Measurements from ENCODE around the gene MAN1C1.
"Not testable (repeated sequence)": the region's sequence is repeated elsewhere in the genome, so short reads cannot be mapped to it uniquely, and the experiment has no call there.

Gene MAN1C1

DNA sequence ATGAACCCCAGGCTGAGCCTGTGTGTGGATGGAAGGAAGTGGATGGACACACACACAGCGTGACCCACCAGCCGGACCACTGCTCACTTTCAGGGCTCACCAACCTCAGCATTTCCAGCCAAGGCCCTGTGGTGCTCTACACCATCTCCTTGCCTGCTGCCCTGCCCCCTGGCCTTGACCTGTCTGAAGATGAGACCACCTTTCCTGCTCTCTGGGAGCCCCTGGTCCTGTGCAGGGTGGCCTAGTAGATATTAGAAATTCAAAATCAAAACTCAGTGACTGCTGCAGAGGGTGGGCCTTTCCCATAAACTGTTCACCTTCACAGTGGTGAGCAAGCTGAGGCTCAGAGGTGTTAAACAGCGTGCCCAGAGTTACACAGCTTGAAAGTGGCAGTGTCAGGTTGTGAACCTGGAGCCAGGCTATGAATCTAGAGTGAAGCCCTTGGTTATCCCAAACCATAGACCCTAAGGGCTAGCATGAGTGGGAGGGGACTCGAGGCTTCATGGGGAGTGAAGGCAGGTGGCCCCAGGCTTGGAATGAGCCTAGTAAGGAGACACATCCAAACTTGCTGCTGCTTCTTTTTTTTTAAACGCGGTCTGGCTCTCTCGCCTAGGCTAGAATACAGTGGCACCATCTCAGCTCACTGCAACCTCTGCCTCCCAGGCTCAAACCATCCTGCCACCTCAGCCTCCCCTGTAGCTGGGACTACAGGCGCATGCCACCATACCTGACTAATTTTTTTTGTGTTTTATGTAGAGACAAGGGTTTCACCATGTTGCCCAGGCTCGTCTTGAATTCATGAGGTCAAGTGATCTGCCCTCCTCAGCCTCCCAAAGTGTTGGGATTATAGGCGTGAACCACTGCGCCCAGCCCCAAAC, 41.5 kb downstream of the MAN1C1 start:
- no peak overlapping the region for H3K4me3 Mint-ChIP-seq

DNA sequence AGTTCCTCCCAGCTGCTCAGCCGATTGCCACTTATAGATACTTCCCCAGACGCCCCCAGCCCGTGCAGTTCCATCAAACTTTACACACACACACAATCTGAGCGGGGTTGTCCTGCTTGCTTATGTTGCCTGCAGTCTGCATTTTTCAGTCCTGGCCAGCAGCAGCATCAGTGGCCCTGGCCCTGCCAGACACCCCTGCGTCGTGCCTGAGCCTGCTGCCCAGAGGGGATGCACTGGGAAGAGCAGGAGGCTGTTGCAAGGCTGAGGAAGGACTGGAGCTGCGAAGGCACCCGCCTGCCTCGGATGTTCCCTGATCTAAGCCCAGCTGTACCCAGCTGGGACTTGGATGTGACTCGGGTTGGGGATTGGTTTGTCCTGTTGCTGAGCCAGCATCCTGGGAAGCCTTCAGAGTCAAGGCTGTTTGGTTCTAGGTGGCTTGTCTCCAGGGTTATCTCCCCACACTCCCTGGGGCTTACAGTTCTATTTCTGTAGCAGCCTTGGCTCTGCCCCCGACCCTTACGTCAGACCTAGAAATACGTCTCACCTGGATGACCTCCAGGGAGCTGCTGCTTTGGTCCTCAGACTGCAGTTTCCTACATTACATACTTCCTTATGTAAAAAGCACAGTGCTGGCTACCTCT, 42.3 kb downstream of the MAN1C1 start:
- no peak for DNase-seq (ENCODE audit: low spot score)
- H3K36me3 Mint-ChIP-seq (ENCODE audit: low read depth): peaks cover 1% of the 10 kb centered on the region
- H3K4me3 Mint-ChIP-seq: no peak overlapping the region
- H3K9me3 Mint-ChIP-seq: no peaks in the 10 kb centered on the region
- no peaks in the 10 kb centered on the region for H3K4me1 Mint-ChIP-seq (ENCODE audit: low read depth)
- peaks cover 54% of the 10 kb centered on the region for H3K27me3 Mint-ChIP-seq (ENCODE audit: low read depth)
- H3K27ac Mint-ChIP-seq: no peak overlapping the region

More for the DNA sequence above, 41.5 kb downstream of the MAN1C1 start:
- peaks cover 3% of the 10 kb centered on the region for H3K36me3 Mint-ChIP-seq (ENCODE audit: low read depth)
- H3K27me3 Mint-ChIP-seq (ENCODE audit: low read depth): peaks cover 54% of the 10 kb centered on the region
- no peak overlapping the region for H3K27ac Mint-ChIP-seq
- DNase-seq (ENCODE audit: low spot score): no peak
- no peaks in the 10 kb centered on the region for H3K9me3 Mint-ChIP-seq
- H3K4me1 Mint-ChIP-seq (ENCODE audit: low read depth): no peaks in the 10 kb centered on the region

GRCh38 chr1:25661043-25661815, 44.6 kb downstream of the MAN1C1 start:
- peaks cover 58% of the 10 kb centered on the region for H3K27me3 Mint-ChIP-seq (ENCODE audit: low read depth)
- H3K9me3 Mint-ChIP-seq: no peaks in the 10 kb centered on the region
- H3K4me1 Mint-ChIP-seq (ENCODE audit: low read depth): no peaks in the 10 kb centered on the region
- no peak overlapping the region for H3K4me3 Mint-ChIP-seq
- H3K36me3 Mint-ChIP-seq (ENCODE audit: low read depth): peaks cover 1% of the 10 kb centered on the region
- DNase-seq (ENCODE audit: low spot score): no peak
- H3K27ac Mint-ChIP-seq: no peak overlapping the region

DNA sequence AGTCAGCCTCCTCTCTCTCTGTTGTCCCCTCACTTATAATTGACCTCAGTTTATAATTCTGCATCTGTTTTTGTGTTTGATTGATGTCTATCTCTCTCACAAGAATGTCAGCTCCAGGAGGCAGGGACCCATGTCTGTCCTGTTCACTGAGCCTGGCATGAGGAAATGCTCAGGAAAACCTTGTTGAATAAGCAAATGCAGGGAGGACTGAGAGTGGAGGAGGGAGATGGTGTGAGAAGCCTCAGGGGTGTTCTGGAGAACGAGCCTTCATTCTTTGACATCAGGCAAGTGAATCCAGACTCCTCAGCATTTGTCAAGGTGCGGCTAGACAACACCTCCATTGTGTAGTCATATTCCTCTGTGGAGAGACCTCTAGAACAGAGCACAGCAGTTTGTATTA, 45.5 kb downstream of the MAN1C1 start:
- H3K4me3 Mint-ChIP-seq: no peak overlapping the region
- no peaks in the 10 kb centered on the region for H3K9me3 Mint-ChIP-seq
- no peak overlapping the region for H3K27ac Mint-ChIP-seq
- no peak for DNase-seq (ENCODE audit: low spot score)
- H3K36me3 Mint-ChIP-seq (ENCODE audit: low read depth): peaks cover 1% of the 10 kb centered on the region
- peaks cover 63% of the 10 kb centered on the region for H3K27me3 Mint-ChIP-seq (ENCODE audit: low read depth)
- H3K4me1 Mint-ChIP-seq (ENCODE audit: low read depth): no peaks in the 10 kb centered on the region

DNA sequence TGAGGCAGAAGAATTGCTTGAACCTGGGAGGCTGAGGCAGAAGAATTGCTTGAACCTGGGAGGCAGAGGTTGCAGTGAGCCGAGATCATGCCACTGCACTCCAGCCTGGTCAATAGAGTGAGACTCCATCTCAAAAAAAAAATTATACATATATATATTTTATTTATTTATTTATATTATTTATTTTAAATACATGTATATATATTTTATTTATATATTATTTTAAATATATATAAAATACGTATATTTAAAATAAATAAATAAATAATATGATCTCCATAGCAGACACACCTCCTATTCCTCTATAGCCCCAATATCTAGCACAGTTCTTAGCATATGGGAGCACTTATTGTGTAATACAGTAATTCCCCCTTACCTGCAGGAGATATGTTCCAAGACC, 46.4 kb downstream of the MAN1C1 start:
- not testable (repeated sequence) for H3K9me3 Mint-ChIP-seq; DNase-seq (ENCODE audit: low spot score); H3K27ac Mint-ChIP-seq; H3K4me1 Mint-ChIP-seq (ENCODE audit: low read depth); H3K4me3 Mint-ChIP-seq; H3K36me3 Mint-ChIP-seq (ENCODE audit: low read depth)
- H3K27me3 Mint-ChIP-seq (ENCODE audit: low read depth): peaks cover 69% of the 10 kb centered on the region

DNA sequence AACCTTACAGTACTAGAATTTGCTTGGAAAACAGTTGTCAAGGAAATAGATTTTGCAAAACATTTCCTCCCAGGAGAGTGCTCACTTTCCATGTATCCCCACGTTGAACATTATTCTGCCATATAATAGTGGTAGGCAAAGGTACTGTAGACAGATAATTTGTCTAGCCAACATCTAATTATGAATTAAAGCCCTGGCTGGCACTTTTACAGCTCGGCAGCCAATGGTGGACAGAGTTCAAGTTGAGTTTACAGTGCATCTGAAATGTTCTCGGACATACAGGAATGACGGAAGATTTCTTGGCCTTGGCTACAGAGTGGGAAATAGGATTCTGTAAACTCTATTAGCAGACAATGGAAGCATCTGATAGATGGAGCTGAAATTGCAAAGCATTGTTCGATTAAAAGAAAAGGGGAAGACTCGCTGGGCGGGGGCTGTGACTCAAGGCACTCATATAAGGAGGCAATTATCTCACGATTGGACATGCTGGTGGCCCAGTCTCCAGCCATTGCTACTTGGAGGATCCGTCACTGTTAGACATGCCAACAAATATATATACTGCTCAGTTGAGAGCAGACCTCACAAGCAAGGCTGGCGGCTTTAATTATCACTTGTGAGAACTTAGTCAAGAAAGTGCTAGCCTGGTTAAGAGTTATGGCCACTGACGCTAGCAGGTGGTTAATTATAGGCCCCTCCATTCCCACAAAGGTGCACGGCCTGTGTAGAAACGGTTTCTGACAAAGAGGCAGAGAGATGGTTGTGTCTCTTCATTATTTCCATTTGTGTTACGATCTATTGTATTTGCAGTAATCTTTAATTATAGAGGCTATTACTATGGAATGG, 48.0 kb downstream of the MAN1C1 start:
- H3K27ac Mint-ChIP-seq: no peak overlapping the region
- H3K4me1 Mint-ChIP-seq (ENCODE audit: low read depth): peaks cover 4% of the 10 kb centered on the region
- no peak for DNase-seq (ENCODE audit: low spot score)

GRCh38 chr1:25666460-25666859, 49.9 kb downstream of the MAN1C1 start:
- no peaks in the 10 kb centered on the region for H3K9me3 Mint-ChIP-seq
- no peak for DNase-seq (ENCODE audit: low spot score)
- no peaks in the 10 kb centered on the region for H3K36me3 Mint-ChIP-seq (ENCODE audit: low read depth)
- H3K4me1 Mint-ChIP-seq (ENCODE audit: low read depth): peaks cover 4% of the 10 kb centered on the region
- no peak overlapping the region for H3K4me3 Mint-ChIP-seq
- peaks cover 78% of the 10 kb centered on the region for H3K27me3 Mint-ChIP-seq (ENCODE audit: low read depth)
- no peak overlapping the region for H3K27ac Mint-ChIP-seq

More for the DNA sequence above, 48.0 kb downstream of the MAN1C1 start:
- Mint-ChIP-seq H3K4me3 (no peak overlapping the region), H3K27me3 (ENCODE audit: low read depth) (peaks cover 73% of the 10 kb centered on the region), H3K36me3 (ENCODE audit: low read depth) (peaks cover 1% of the 10 kb centered on the region), H3K9me3 (no peaks in the 10 kb centered on the region)

GRCh38 chr1:25668931-25669573, 52.5 kb downstream of the MAN1C1 start:
- H3K9me3 Mint-ChIP-seq: peaks cover 7% of the 10 kb centered on the region
- no peak for DNase-seq (ENCODE audit: low spot score)
- H3K36me3 Mint-ChIP-seq (ENCODE audit: low read depth): peaks cover 8% of the 10 kb centered on the region
- H3K4me3 Mint-ChIP-seq: no peak overlapping the region
- no peak overlapping the region for H3K27ac Mint-ChIP-seq
- peaks cover 16% of the 10 kb centered on the region for H3K4me1 Mint-ChIP-seq (ENCODE audit: low read depth)
- H3K27me3 Mint-ChIP-seq (ENCODE audit: low read depth): peaks cover 85% of the 10 kb centered on the region

DNA sequence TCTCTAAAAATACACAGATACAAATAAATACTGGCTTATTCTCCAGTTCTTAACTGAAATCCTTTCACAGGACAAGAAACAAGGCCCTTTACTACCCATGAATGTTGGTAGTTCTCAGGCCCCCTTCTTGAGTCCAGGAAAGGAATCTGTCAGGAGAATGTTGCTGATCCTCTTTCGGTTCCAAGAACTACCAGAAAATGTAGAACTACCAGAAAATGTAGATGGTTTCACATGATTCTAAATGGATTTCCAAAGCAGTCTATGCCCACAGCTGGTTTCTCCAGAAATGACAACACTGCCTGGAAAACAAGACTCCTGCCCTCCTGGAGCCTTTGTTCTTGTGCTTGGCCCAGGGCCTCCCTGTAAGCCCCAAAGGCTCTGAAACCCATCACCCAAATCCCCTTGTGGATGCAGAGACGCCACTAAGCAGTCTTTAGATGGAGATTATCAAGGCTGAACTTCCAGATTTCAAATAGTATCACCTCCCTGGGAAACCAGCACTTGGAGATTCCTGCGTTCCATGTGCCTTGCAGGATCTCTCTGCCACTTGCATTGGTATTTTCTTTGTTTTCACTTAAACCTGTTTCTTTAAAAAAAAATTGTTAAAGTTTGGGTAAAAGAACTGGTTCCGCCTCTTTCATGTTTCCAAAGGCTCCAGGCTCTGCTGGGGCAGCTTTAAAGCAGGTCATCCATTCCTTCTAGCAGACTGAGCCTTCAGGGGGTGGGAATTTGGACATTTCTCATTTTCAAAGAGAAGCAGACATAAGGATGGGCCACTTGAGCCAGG, 53.4 kb downstream of the MAN1C1 start:
- DNase-seq (ENCODE audit: low spot score): no peak
- H3K9me3 Mint-ChIP-seq: peaks cover 7% of the 10 kb centered on the region
- H3K27ac Mint-ChIP-seq: no peak overlapping the region
- H3K36me3 Mint-ChIP-seq (ENCODE audit: low read depth): peaks cover 11% of the 10 kb centered on the region
- no peak overlapping the region for H3K4me3 Mint-ChIP-seq
- peaks cover 25% of the 10 kb centered on the region for H3K4me1 Mint-ChIP-seq (ENCODE audit: low read depth)
- peaks cover 86% of the 10 kb centered on the region for H3K27me3 Mint-ChIP-seq (ENCODE audit: low read depth)

DNA sequence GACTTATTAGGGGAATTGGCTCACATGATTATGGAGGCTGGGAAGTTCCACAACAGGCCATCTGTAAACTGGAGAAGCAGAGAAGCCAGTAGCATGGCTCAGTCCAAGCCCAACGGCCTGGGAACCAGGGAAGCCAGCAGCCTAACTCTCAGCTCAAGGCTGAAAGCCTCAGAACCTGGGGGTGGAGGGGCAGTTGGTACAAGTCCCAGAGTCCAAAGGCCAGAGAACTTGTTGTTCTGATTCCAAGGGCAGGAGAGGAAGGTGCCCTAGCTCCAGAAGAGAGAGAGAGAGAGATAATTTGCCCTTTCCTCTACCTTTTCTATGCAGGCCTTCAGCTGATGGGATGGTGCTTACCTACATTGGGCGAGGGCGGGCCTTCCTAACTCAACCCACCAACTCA, 55.3 kb downstream of the MAN1C1 start:
- peaks cover 78% of the 10 kb centered on the region for H3K27me3 Mint-ChIP-seq (ENCODE audit: low read depth)
- peaks cover 12% of the 10 kb centered on the region for H3K36me3 Mint-ChIP-seq (ENCODE audit: low read depth)
- H3K4me1 Mint-ChIP-seq (ENCODE audit: low read depth): peaks cover 44% of the 10 kb centered on the region
- no peak overlapping the region for H3K4me3 Mint-ChIP-seq
- DNase-seq (ENCODE audit: low spot score): no peak
- H3K27ac Mint-ChIP-seq: no peak overlapping the region
- peaks cover 7% of the 10 kb centered on the region for H3K9me3 Mint-ChIP-seq

- Mint-ChIP-seq H3K36me3 (ENCODE audit: low read depth) (peaks cover 12% of the 10 kb centered on the region), H3K4me1 (ENCODE audit: low read depth) (peaks cover 53% of the 10 kb centered on the region), H3K9me3 (peaks cover 7% of the 10 kb centered on the region), H3K4me3 (no peak overlapping the region), H3K27me3 (ENCODE audit: low read depth) (peaks cover 81% of the 10 kb centered on the region), H3K27ac (no peak overlapping the region)
- DNase-seq (ENCODE audit: low spot score): no peak
These were observed 56.3 kb downstream of the MAN1C1 start for GRCh38 chr1:25672763-25673409.

DNA sequence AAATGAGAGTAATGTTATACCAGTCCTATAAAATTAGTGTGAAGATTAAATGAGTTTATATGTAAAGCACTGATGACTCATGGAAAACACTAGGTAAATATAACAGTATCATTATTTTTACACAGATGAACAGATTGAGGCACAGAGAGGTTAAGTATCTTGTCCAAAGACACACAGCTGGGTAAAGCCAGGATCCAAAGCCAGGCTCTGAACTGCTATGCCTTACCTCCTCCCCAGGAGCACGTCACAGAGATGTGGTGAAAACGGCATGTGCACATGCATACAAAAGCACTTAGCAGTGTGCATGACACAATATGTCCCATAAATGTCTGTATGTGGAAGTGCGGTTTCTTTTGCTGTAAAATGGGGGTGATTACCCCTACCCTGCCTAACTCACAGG, 56.9 kb downstream of the MAN1C1 start:
- Mint-ChIP-seq H3K36me3 (ENCODE audit: low read depth) (peaks cover 12% of the 10 kb centered on the region), H3K9me3 (peaks cover 7% of the 10 kb centered on the region)

More for the DNA sequence above, 56.9 kb downstream of the MAN1C1 start:
- no peak overlapping the region for H3K4me3 Mint-ChIP-seq
- no peak for DNase-seq (ENCODE audit: low spot score)
- H3K27ac Mint-ChIP-seq: no peak overlapping the region
- peaks cover 56% of the 10 kb centered on the region for H3K4me1 Mint-ChIP-seq (ENCODE audit: low read depth)
- H3K27me3 Mint-ChIP-seq (ENCODE audit: low read depth): peaks cover 83% of the 10 kb centered on the region
